ENCODE data around the gene PNLIPRP1. TPM values are rescaled to one million over a fixed set of nuclear protein-coding genes. Genes with fewer than 3 reads are reported as not detected.

PNLIPRP1 gene
- total RNA-seq, 2 donors from 2014 or later = not detected

- no peak for DNase-seq
- no peak overlapping the region for H3K27ac Mint-ChIP-seq
- no peak overlapping the region for H3K4me3 Mint-ChIP-seq
- TF ChIP-seq CTCF (conservative IDR thresholded peaks at IDR 0.05) = no peak
- H3K36me3 Mint-ChIP-seq (ENCODE audit: low read depth) = no peaks in the 10 kb centered on the region
- WGBS, 2 experiments (ENCODE audit: insufficient coverage in 1 of 2, insufficient read length in 1 of 2) = 100% methylated on average over 2 of the region's 2 CpGs
- Histone ChIP-seq H3K4me3 (ENCODE audit: low read length) (no peak overlapping the region), H3K4me1 (ENCODE audit: control insufficient read depth, insufficient read depth, low read length) (no peaks in the 10 kb centered on the region), H3K27ac (ENCODE audit: low read depth, low read length) (no peak overlapping the region), H3K9ac (ENCODE audit: extremely low read depth, low read length, poor library complexity, severe bottlenecking) (no peak overlapping the region), H3K36me3 (ENCODE audit: control insufficient read depth, insufficient read depth, low read length) (no peaks in the 10 kb centered on the region), H3K9me3 (ENCODE audit: control insufficient read depth, low read length) (no peaks in the 10 kb centered on the region), H3K27me3 (ENCODE audit: control insufficient read depth, insufficient read depth, low read length, poor library complexity, severe bottlenecking) (no peaks in the 10 kb centered on the region)
- peaks cover 2% of the 10 kb centered on the region for H3K27me3 Mint-ChIP-seq (ENCODE audit: insufficient read depth)
- no peaks in the 10 kb centered on the region for H3K9me3 Mint-ChIP-seq
- peaks cover 5% of the 10 kb centered on the region for H3K4me1 Mint-ChIP-seq
Measured at GRCh38 chr10:116655568-116655967, 64.8 kb downstream of the PNLIPRP1 start.

DNA sequence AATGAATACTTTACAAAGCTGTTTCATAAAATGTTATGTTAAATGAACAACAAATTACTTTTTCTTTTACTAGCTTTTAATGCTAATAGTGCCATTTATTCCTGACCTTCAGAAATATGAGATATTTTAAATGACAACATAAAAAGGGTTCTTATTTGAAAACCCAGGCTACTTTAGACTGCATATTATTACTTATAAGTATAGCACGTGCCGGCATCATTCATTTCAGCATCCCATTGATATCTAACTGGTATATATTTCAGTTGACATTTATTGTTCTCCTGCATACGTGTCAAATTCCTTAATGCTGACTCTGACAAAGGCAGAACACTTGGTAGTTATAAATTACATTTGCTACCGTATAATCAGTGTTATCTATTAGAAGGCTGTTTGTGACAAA, 65.3 kb downstream of the PNLIPRP1 start:
- no peaks in the 10 kb centered on the region for H3K36me3 Mint-ChIP-seq (ENCODE audit: low read depth)
- no peak for DNase-seq
- H3K27ac ChIP-seq (ENCODE audit: low read depth, low read length) = no peak overlapping the region
- H3K27me3 Mint-ChIP-seq (ENCODE audit: insufficient read depth) = peaks cover 2% of the 10 kb centered on the region
- no peaks in the 10 kb centered on the region for H3K4me1 ChIP-seq (ENCODE audit: control insufficient read depth, insufficient read depth, low read length)
- no peak overlapping the region for H3K27ac Mint-ChIP-seq
- H3K4me1 Mint-ChIP-seq = peaks cover 9% of the 10 kb centered on the region
- no peak overlapping the region for H3K4me3 ChIP-seq (ENCODE audit: low read length)
- H3K9me3 Mint-ChIP-seq = no peaks in the 10 kb centered on the region
- H3K36me3 ChIP-seq (ENCODE audit: control insufficient read depth, insufficient read depth, low read length) = no peaks in the 10 kb centered on the region
- no peak for TF ChIP-seq CTCF (conservative IDR thresholded peaks at IDR 0.05)
- H3K4me3 Mint-ChIP-seq = no peak overlapping the region
- no peak overlapping the region for H3K9ac ChIP-seq (ENCODE audit: extremely low read depth, low read length, poor library complexity, severe bottlenecking)
- H3K27me3 ChIP-seq (ENCODE audit: control insufficient read depth, insufficient read depth, low read length, poor library complexity, severe bottlenecking) = no peaks in the 10 kb centered on the region
- WGBS, 2 experiments (ENCODE audit: insufficient coverage in 1 of 2, insufficient read length in 1 of 2) = 98 to 100% methylated on average over 3 to 4 of the region's 4 CpGs
- no peaks in the 10 kb centered on the region for H3K9me3 ChIP-seq (ENCODE audit: control insufficient read depth, low read length)

DNA sequence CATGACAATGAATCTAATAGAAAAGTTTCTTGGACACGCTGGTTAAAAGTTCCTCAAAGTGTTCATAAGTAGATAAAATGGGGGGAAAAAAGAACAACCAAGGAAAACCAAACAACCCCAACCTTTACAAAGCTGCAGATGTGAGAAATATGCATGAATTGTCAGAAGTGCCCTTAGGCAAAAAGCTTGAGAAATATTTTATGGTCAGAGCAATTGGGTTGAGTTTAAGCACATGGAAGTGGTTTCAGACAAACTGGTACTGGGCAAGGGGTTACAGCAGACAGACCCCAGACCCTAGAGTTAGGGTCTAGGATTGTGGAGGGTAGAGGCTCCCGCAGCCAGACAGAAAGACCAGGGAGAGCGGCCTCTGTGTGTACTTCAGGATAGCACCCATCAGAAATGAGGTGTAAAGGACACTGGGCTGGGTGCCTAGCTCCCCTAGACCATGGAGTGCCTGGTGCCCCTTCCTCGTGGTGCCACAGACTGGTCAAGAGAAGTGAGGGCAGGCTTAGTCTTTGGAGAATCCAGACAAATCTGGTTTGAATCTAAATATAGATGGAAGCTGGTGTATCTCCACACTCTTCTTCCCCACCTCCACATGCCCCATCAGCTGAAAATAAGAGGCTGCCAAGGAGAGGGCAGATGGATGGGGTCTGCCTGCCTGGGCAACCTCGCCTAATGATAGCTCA, 67.2 kb downstream of the PNLIPRP1 start:
- H3K4me3 ChIP-seq (ENCODE audit: low read length) = no peak overlapping the region
- no peaks in the 10 kb centered on the region for H3K27me3 Mint-ChIP-seq (ENCODE audit: insufficient read depth)
- peaks cover 8% of the 10 kb centered on the region for H3K4me1 Mint-ChIP-seq
- H3K4me1 ChIP-seq (ENCODE audit: control insufficient read depth, insufficient read depth, low read length) = no peaks in the 10 kb centered on the region
- H3K27me3 ChIP-seq (ENCODE audit: control insufficient read depth, insufficient read depth, low read length, poor library complexity, severe bottlenecking) = no peaks in the 10 kb centered on the region
- H3K9me3 ChIP-seq (ENCODE audit: control insufficient read depth, low read length) = no peaks in the 10 kb centered on the region
- no peak overlapping the region for H3K9ac ChIP-seq (ENCODE audit: extremely low read depth, low read length, poor library complexity, severe bottlenecking)
- H3K9me3 Mint-ChIP-seq = no peaks in the 10 kb centered on the region
- no peaks in the 10 kb centered on the region for H3K36me3 ChIP-seq (ENCODE audit: control insufficient read depth, insufficient read depth, low read length)
- no peak overlapping the region for H3K4me3 Mint-ChIP-seq
- no peak for DNase-seq
- no peak overlapping the region for H3K27ac ChIP-seq (ENCODE audit: low read depth, low read length)
- no peak overlapping the region for H3K27ac Mint-ChIP-seq
- TF ChIP-seq CTCF (conservative IDR thresholded peaks at IDR 0.05) = no peak
- 96% methylated on average over 4 of the region's 5 CpGs for WGBS, 2 experiments (ENCODE audit: insufficient coverage in 1 of 2, insufficient read length in 1 of 2)
- H3K36me3 Mint-ChIP-seq (ENCODE audit: low read depth) = peaks cover 6% of the 10 kb centered on the region

Other genes starting within 250 kb of the PNLIPRP1 start
- not detected for gene PNLIPRP3, start 163.1 kb upstream of the PNLIPRP1 start, total RNA-seq
- not detected for gene PNLIP, start 45.0 kb upstream of the PNLIPRP1 start, total RNA-seq
- under 1 TPM; 0.64 to 0.79 TPM for gene PNLIPRP2, start 30.0 kb downstream of the PNLIPRP1 start, total RNA-seq
- 10 to 100 TPM; 13.9 to 15.4 TPM for gene HSPA12A, start 151.6 kb downstream of the PNLIPRP1 start, total RNA-seq